Measurements from ENCODE around the gene SNX6. TPM values are rescaled to one million over a fixed set of nuclear protein-coding genes. Genes with fewer than 3 reads are reported as not detected.

SNX6 gene
- total and polyA plus RNA-seq, 10 donors: 23.0 to 201 (median 86.0) TPM

- intact Hi-C loops (cut with DNase I; ENCODE audit: low total_unique reads): no loop called here
- no peaks in the 10 kb centered on the region for H3K9me3 ChIP-seq
- TF ChIP-seq POLR2A (IDR thresholded peaks at IDR 0.05) (no peak), CTCF (IDR thresholded peaks at IDR 0.05 in 8 of 11, conservative IDR thresholded peaks at IDR 0.05 in 3 of 11) (no peak), POLR2AphosphoS5 (IDR thresholded peaks at IDR 0.05) (no peak)
- no peak overlapping the region for H3K4me3 ChIP-seq
- H3K27me3 ChIP-seq (replicated peaks in 1 of 7): no peaks in the 10 kb centered on the region
- peaks cover 9 to 100% (median 70%) of the 10 kb centered on the region in 6 donors for H3K4me1 ChIP-seq
- peaks cover 0 to 85% (median 20%) of the 10 kb centered on the region in 6 donors for H3K36me3 ChIP-seq
- H3K27ac ChIP-seq: peak overlapping the region in 1 of 8 donors; percentile 14
- WGBS, 5 donors: 75 to 84% (median 82%) methylated on average over 3 of the region's 3 CpGs
- DNase-seq: no peak
Observed at GRCh38 chr14:34623506-34623905, 6.4 kb downstream of the SNX6 start.

- peaks cover 0 to 100% (median 25%) of the 10 kb centered on the region in 6 donors for H3K36me3 ChIP-seq
- intact Hi-C loops (cut with DNase I; ENCODE audit: low total_unique reads): no loop called here
- 50 to 85% (median 70%) methylated on average over 3 of the region's 3 CpGs for WGBS, 5 donors
Observed at GRCh38 chr14:34620839-34621238, 9.1 kb downstream of the SNX6 start.

GRCh38 chr14:34620115-34620514 lies 9.8 kb downstream of the SNX6 start:
- DNase-seq: no peak
- 88 to 97% (median 93%) methylated on average over 2 of the region's 2 CpGs for WGBS, 5 donors

More at GRCh38 chr14:34620839-34621238, 9.1 kb downstream of the SNX6 start:
- Histone ChIP-seq H3K9me3 (no peaks in the 10 kb centered on the region), H3K4me3 (no peak overlapping the region), H3K4me1 (peaks cover 6 to 85% (median 46%) of the 10 kb centered on the region in 6 donors), H3K27ac (peak overlapping the region in 1 of 8 donors; percentile 20), H3K27me3 (replicated peaks in 1 of 7) (no peaks in the 10 kb centered on the region)
- TF ChIP-seq POLR2AphosphoS5 (IDR thresholded peaks at IDR 0.05): no peak
- no peak for TF ChIP-seq POLR2A (IDR thresholded peaks at IDR 0.05)
- TF ChIP-seq CTCF (IDR thresholded peaks at IDR 0.05 in 8 of 11, conservative IDR thresholded peaks at IDR 0.05 in 3 of 11): no peak
- DNase-seq: no peak

GRCh38 chr14:34619471-34619870 lies 10.5 kb downstream of the SNX6 start:
- Histone ChIP-seq H3K4me3 (no peak overlapping the region), H3K36me3 (peaks cover 0 to 92% (median 25%) of the 10 kb centered on the region in 6 donors), H3K27me3 (replicated peaks in 1 of 7) (no peaks in the 10 kb centered on the region), H3K4me1 (peaks cover 6 to 85% (median 39%) of the 10 kb centered on the region in 6 donors), H3K27ac (peak overlapping the region in 2 of 8 donors; percentile 2 to 24), H3K9me3 (no peaks in the 10 kb centered on the region)
- 58 to 81% (median 70%) methylated on average over 3 of the region's 3 CpGs for WGBS, 5 donors
- DNase-seq: no peak
- TF ChIP-seq POLR2AphosphoS5 (IDR thresholded peaks at IDR 0.05) (no peak), POLR2A (IDR thresholded peaks at IDR 0.05) (no peak), CTCF (IDR thresholded peaks at IDR 0.05 in 8 of 11, conservative IDR thresholded peaks at IDR 0.05 in 3 of 11) (no peak)
- intact Hi-C loops (cut with DNase I; ENCODE audit: low total_unique reads): no loop called here

More at GRCh38 chr14:34620115-34620514, 9.8 kb downstream of the SNX6 start:
- peaks cover 0 to 97% (median 25%) of the 10 kb centered on the region in 6 donors for H3K36me3 ChIP-seq
- intact Hi-C loops (cut with DNase I; ENCODE audit: low total_unique reads): no loop called here
- no peaks in the 10 kb centered on the region for H3K9me3 ChIP-seq
- H3K27ac ChIP-seq: peak overlapping the region in 1 of 8 donors; percentile 24
- TF ChIP-seq POLR2A (IDR thresholded peaks at IDR 0.05): no peak
- TF ChIP-seq CTCF (IDR thresholded peaks at IDR 0.05 in 8 of 11, conservative IDR thresholded peaks at IDR 0.05 in 3 of 11): no peak
- no peak for TF ChIP-seq POLR2AphosphoS5 (IDR thresholded peaks at IDR 0.05)
- peaks cover 6 to 85% (median 40%) of the 10 kb centered on the region in 6 donors for H3K4me1 ChIP-seq
- H3K4me3 ChIP-seq: no peak overlapping the region
- no peaks in the 10 kb centered on the region for H3K27me3 ChIP-seq (replicated peaks in 1 of 7)
